Nephron (organoid): ENCODE measurements around the gene SPATA6L.

Experiments
- H3K27ac Mint-ChIP-seq, 3 experiments: 2 replicates each; pipeline ENCODE4 v1.8.0; 2020; ENCODE audit warnings: mixed read lengths in 3 of 3, mild to moderate bottlenecking in 2 of 3, moderate library complexity in 1 of 3
- H3K27me3 Mint-ChIP-seq: 2 replicates; pipeline ENCODE4 v1.8.0; 2021; ENCODE audit warnings: low read depth, mild to moderate bottlenecking, moderate library complexity, mixed read lengths
- H3K36me3 Mint-ChIP-seq: 2 replicates; pipeline ENCODE4 v1.8.0; 2020; ENCODE audit warnings: low read depth, mixed read lengths
- H3K4me1 Mint-ChIP-seq: 2 replicates; pipeline ENCODE4 v1.8.0; 2020; ENCODE audit warnings: mixed read lengths
- H3K4me3 Mint-ChIP-seq, 3 experiments: 2 replicates each; pipeline ENCODE4 v1.8.0; 2020; ENCODE audit warnings: mild to moderate bottlenecking in 3 of 3, mixed read lengths in 3 of 3, moderate library complexity in 2 of 3
- H3K9me3 Mint-ChIP-seq: 2 replicates; pipeline ENCODE4 v1.8.0; 2020; ENCODE audit warnings: mixed read lengths
- CTCF ChIP-seq, 3 experiments: fragments of 200-600 bp; sonication (generic); IDR thresholded peaks; one replicate each; pipeline ENCODE4 v1.5.0; 2021; ENCODE audit warnings: antibody characterized with exemption in 3 of 3; ENCODE audit not compliant: unreplicated experiment in 3 of 3

Gene SPATA6L

GRCh38 chr9:4563105-4563504 lies 103.2 kb downstream of the SPATA6L start:
- H3K4me1 Mint-ChIP-seq, result no peaks in the 10 kb centered on the region
- peaks cover 9% of the 10 kb centered on the region for H3K27me3 Mint-ChIP-seq
- TF ChIP-seq CTCF (IDR thresholded peaks at IDR 0.05; ENCODE audit: unreplicated experiment in 3 of 3), result no peak
- peaks cover 4% of the 10 kb centered on the region for H3K36me3 Mint-ChIP-seq
- no peaks in the 10 kb centered on the region for H3K9me3 Mint-ChIP-seq
- H3K4me3 Mint-ChIP-seq, result no peak overlapping the region
- H3K27ac Mint-ChIP-seq, result no peak overlapping the region

- H3K27ac Mint-ChIP-seq, result no peak overlapping the region
Measured at GRCh38 chr9:4559261-4560182, 106.8 kb downstream of the SPATA6L start.

GRCh38 chr9:4558371-4558998 lies 107.8 kb downstream of the SPATA6L start:
- H3K27me3 Mint-ChIP-seq, result peaks cover 5% of the 10 kb centered on the region
- H3K9me3 Mint-ChIP-seq, result no peaks in the 10 kb centered on the region
- H3K4me3 Mint-ChIP-seq, result no peak overlapping the region
- H3K27ac Mint-ChIP-seq, result no peak overlapping the region
- no peak for TF ChIP-seq CTCF (IDR thresholded peaks at IDR 0.05; ENCODE audit: unreplicated experiment in 3 of 3)
- no peaks in the 10 kb centered on the region for H3K36me3 Mint-ChIP-seq
- H3K4me1 Mint-ChIP-seq, result peaks cover 4% of the 10 kb centered on the region

More at GRCh38 chr9:4559261-4560182, 106.8 kb downstream of the SPATA6L start:
- H3K36me3 Mint-ChIP-seq, result no peaks in the 10 kb centered on the region
- peaks cover 5% of the 10 kb centered on the region for H3K27me3 Mint-ChIP-seq
- H3K4me3 Mint-ChIP-seq, result no peak overlapping the region
- H3K9me3 Mint-ChIP-seq, result no peaks in the 10 kb centered on the region
- no peaks in the 10 kb centered on the region for H3K4me1 Mint-ChIP-seq
- no peak for TF ChIP-seq CTCF (IDR thresholded peaks at IDR 0.05; ENCODE audit: unreplicated experiment in 3 of 3)

- no peaks in the 10 kb centered on the region for H3K27me3 Mint-ChIP-seq
- H3K27ac Mint-ChIP-seq, result no peak overlapping the region
- no peaks in the 10 kb centered on the region for H3K36me3 Mint-ChIP-seq
- peaks cover 11% of the 10 kb centered on the region for H3K4me1 Mint-ChIP-seq
- TF ChIP-seq CTCF (IDR thresholded peaks at IDR 0.05; ENCODE audit: unreplicated experiment in 3 of 3), result no peak
- no peaks in the 10 kb centered on the region for H3K9me3 Mint-ChIP-seq
- no peak overlapping the region for H3K4me3 Mint-ChIP-seq
Measured at GRCh38 chr9:4555236-4555635, 111.0 kb downstream of the SPATA6L start.

- Mint-ChIP-seq H3K36me3 (no peaks in the 10 kb centered on the region), H3K4me1 (peaks cover 18% of the 10 kb centered on the region), H3K9me3 (no peaks in the 10 kb centered on the region), H3K4me3 (no peak overlapping the region), H3K27me3 (no peaks in the 10 kb centered on the region), H3K27ac (no peak overlapping the region)
- no peak for TF ChIP-seq CTCF (IDR thresholded peaks at IDR 0.05; ENCODE audit: unreplicated experiment in 3 of 3)
Measured at GRCh38 chr9:4553951-4554381, 112.3 kb downstream of the SPATA6L start.
